ENCODE data around the gene GPBP1.
A peak's percentile ranks its signal among the peaks of the same experiment; 100 is the strongest.
"Not testable (repeated sequence)": the region's sequence is repeated elsewhere in the genome, so short reads cannot be mapped to it uniquely, and the experiment has no call there.

Gene GPBP1

GRCh38 chr5:57276353-57276752 is 102.5 kb downstream of the GPBP1 start:
- DNase-seq (ENCODE audit: low read depth, low spot score), result no peak

GRCh38 chr5:57277085-57277484 is 103.2 kb downstream of the GPBP1 start:
- no peak for DNase-seq (ENCODE audit: low read depth, low spot score)

GRCh38 chr5:57280853-57281252 is 107.0 kb downstream of the GPBP1 start:
- DNase-seq (ENCODE audit: low read depth, low spot score), result no peak

- not testable (repeated sequence) for DNase-seq (ENCODE audit: low read depth, low spot score)
These were observed 111.2 kb downstream of the GPBP1 start for GRCh38 chr5:57285084-57285483.

GRCh38 chr5:57291894-57292293 is 118.0 kb downstream of the GPBP1 start:
- DNase-seq (ENCODE audit: low read depth, low spot score), result no peak

GRCh38 chr5:57292336-57292735 is 118.5 kb downstream of the GPBP1 start:
- DNase-seq (ENCODE audit: low read depth, low spot score), result no peak

GRCh38 chr5:57298295-57298984 is 124.6 kb downstream of the GPBP1 start:
- DNase-seq (ENCODE audit: low read depth, low spot score), result peak; percentile 63

GRCh38 chr5:57298985-57299491 is 125.2 kb downstream of the GPBP1 start:
- no peak for DNase-seq (ENCODE audit: low read depth, low spot score)

- no peak for DNase-seq (ENCODE audit: low read depth, low spot score)
These were observed 126.1 kb downstream of the GPBP1 start for GRCh38 chr5:57299986-57300385.

GRCh38 chr5:57302164-57302563 is 128.3 kb downstream of the GPBP1 start:
- DNase-seq (ENCODE audit: low read depth, low spot score), result no peak

GRCh38 chr5:57302643-57303042 is 128.8 kb downstream of the GPBP1 start:
- DNase-seq (ENCODE audit: low read depth, low spot score), result no peak

- no peak for DNase-seq (ENCODE audit: low read depth, low spot score)
These were observed 130.1 kb downstream of the GPBP1 start for GRCh38 chr5:57303985-57304384.

- DNase-seq (ENCODE audit: low read depth, low spot score), result no peak
These were observed 131.1 kb downstream of the GPBP1 start for GRCh38 chr5:57304931-57305330.

- no peak for DNase-seq (ENCODE audit: low read depth, low spot score)
These were observed 132.5 kb downstream of the GPBP1 start for GRCh38 chr5:57306359-57306758.

- DNase-seq (ENCODE audit: low read depth, low spot score), result no peak
These were observed 133.7 kb downstream of the GPBP1 start for GRCh38 chr5:57307516-57307915.

GRCh38 chr5:57309022-57309421 is 135.2 kb downstream of the GPBP1 start:
- not testable (repeated sequence) for DNase-seq (ENCODE audit: low read depth, low spot score)

GRCh38 chr5:57311251-57311650 is 137.4 kb downstream of the GPBP1 start:
- no peak for DNase-seq (ENCODE audit: low read depth, low spot score)

- no peak for DNase-seq (ENCODE audit: low read depth, low spot score)
These were observed 138.3 kb downstream of the GPBP1 start for GRCh38 chr5:57311921-57312735.

- no peak for DNase-seq (ENCODE audit: low read depth, low spot score)
These were observed 139.9 kb downstream of the GPBP1 start for GRCh38 chr5:57313716-57314115.

All from activated naive CD8-positive, alpha-beta T cell treated with anti-CD3 and anti-CD28 coated beads, Interleukin-2, amount 50 U/mL, for 16 hours (primary cell).